Mammary epithelial cell (primary cell): ENCODE measurements around the gene KCNIP2.

Experiments
- CTCF ChIP-seq, 2 donors: IDR thresholded peaks in 1 of 2; conservative IDR thresholded peaks in 1 of 2; 2 replicates each; pipeline ENCODE4 v1.5.1; 2011 to 2012; ENCODE audit warnings: inconsistent platforms in 2 of 2, low read length in 2 of 2, mild to moderate bottlenecking in 2 of 2, control low read depth in 1 of 2, low read depth in 1 of 2; ENCODE audit not compliant: insufficient read depth in 1 of 2; ENCODE audit errors: extremely low read depth in 1 of 2
- EZH2 ChIP-seq: IDR thresholded peaks from 2 replicates; pipeline ENCODE4 v1.6.1; 2012; ENCODE audit warnings: low read length, inconsistent platforms, borderline replicate concordance

DNA sequence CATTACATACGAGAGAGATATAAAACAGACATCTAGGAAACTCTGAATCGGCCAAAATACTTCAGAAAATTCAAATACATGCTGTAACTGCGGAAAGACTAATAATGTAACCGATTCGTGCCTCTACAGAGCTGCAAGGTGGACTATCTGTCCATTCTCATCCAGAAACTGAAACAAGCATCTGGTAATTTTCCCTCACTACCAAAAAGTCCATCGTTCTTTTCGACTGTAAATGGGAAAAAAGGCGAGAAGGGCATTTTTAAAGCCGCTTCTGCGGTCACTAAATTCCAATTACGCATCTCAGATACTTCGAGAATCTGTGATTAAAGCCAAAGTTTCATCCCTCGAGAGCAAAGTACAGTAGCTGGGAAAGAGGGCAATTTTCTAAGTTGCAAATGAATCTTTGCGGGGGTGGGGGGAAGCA, 26.7 kb downstream of the KCNIP2 start:
- no peak for TF ChIP-seq CTCF (conservative IDR thresholded peaks at IDR 0.05 in 1 of 2, IDR thresholded peaks at IDR 0.05 in 1 of 2; ENCODE audit: extremely low read depth in 1 of 2, insufficient read depth in 1 of 2, low read depth in 1 of 2, low read length in 2 of 2)
- TF ChIP-seq EZH2: no peak
